GM18909 (cell line): ENCODE measurements around the gene PRKCE.

Source experiments
- ATAC-seq: cut with Tn5 transposase; IDR thresholded peaks from one replicate; pipeline ENCODE4 v1.9.1; 2021; ENCODE audit warnings: mild to moderate bottlenecking; ENCODE audit not compliant: unreplicated experiment, poor library complexity

Gene PRKCE

DNA sequence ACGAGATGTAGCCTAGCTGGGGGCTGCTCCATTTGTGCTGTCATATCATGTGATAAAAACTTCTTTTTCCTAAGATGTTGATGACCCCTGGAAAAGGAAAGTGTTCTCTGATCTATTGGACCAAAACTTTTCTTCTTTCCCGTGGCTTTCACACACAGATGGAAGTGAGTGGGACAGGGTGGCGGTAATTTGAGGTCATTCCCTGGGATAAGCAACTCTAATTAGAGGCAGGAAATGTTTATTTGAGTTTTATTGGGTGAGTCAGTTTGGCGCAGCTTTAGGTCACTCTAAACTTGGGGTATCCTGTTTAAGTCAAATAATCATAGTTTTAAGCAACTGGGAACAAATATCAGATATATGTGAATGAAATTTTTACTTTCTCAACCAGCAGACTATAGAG lies 424.8 kb downstream of the PRKCE start:
- ATAC-seq = no peak

GRCh38 chr2:46076875-46077274 lies 425.4 kb downstream of the PRKCE start:
- no peak for ATAC-seq

GRCh38 chr2:46077522-46078107 lies 426.1 kb downstream of the PRKCE start:
- ATAC-seq = no peak

DNA sequence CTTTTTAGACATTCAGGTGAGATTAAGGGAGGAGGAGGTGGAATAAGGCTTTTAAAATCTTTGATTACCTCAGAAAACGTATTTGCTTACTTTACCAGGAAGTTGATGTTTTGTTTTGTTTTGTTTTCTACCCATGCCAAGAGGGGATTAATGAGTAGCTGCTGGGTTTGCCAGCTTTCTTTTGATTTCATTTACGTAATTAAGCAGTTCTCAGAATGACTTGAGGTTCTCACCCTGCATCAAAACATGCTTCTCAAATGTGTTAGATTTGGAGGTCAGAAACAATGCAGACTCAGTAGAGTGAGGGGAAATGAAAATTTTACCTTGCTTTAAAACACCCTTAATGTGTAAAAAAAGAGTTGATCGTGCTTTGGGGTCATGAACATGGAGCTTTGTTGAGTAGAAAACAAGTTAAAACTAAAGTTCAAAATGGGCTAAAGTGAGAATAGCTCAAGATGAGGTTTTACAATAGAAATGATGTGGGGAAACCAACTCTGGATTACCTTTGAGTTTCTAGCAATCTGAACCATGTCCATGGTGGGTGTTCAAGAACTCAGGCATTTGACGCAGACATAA lies 428.6 kb downstream of the PRKCE start:
- no peak for ATAC-seq

DNA sequence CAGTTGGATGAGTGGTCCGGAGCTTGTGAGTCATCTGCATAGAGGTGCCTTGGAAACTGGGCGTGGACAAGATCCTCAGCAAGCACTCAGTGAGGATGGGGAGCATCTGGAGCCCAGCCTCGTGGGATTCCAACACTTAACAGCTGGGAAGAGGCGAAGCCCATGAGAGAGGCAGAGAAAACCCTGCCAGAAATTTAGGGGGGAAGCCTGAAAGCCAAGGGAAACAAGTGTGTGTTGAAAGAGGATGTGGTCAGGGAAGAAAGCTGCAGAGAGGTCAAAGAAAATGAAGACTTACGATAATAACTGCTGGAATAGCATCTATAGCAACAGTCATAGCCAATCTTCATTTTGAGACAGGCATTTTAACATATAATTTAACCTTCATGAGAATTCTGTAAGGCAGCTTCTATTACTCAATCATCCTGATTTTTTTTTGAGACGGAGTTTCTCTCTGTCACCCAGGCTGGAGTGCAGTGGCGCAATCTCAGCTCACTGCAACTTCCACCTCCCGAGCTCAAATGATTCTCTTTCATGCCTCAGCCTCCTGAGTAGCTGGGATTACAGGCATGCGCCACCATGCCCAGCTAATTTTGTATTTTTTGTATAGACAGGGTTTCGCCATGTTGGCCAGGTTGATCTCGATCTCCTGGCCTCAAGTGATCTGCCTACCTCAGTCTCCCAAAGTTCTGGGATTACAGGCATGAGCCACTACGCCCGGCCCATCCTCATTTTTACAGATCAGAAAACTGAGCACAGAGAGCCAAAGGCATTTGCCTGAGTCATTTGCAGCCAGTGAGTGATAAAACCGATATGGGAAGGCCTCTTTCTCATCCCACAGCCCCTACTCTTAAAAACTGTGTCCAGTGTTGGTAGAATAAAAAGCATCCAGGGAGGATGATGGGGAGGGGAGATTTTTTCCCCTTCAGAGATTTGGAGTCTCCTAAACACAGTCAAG lies 431.3 kb downstream of the PRKCE start:
- no peak for ATAC-seq

DNA sequence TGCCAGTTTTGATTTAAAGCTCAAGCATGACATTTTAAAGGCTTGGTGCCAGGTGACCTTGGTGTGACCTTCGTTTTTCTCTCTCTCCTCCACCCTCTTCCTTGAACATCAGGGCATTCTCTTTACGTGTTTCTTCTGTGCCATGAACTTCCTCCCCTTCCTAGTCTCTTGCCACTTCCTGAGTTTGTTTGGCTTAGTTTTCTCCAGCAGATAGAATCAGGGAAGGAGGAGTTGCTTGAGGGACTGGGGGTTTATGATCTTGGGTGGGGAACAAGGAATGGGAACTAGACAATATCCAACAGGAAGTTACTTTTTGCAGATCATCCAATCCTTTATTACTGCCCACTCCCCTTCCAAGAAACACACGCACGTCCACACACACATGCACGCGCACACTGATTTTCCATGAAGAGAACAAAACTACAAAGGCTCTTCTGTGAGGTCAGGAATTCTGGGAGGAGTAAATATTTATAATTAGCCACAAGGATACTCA lies 435.1 kb downstream of the PRKCE start:
- ATAC-seq = no peak

DNA sequence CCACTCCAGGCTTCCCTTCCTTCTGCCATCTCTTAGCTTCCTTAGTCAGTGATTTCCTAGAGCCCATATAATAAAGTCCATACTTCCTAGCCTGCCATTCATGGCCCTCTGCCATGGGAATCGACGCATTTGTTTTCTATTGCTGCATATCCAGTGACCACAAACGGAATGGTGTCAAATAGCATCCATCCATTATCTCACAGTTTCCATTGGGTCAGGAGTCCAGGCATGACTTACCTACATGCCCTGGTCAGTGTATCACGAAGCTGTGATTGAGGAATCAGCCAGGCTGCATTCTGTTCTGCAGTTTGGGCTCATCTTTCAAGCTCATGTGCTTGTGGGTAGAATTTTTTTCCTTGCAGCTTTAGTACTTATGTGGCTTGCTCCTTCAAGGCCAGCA lies 436.0 kb downstream of the PRKCE start:
- no peak for ATAC-seq

- no peak for ATAC-seq
These were observed 439.5 kb downstream of the PRKCE start for GRCh38 chr2:46091004-46091403.

DNA sequence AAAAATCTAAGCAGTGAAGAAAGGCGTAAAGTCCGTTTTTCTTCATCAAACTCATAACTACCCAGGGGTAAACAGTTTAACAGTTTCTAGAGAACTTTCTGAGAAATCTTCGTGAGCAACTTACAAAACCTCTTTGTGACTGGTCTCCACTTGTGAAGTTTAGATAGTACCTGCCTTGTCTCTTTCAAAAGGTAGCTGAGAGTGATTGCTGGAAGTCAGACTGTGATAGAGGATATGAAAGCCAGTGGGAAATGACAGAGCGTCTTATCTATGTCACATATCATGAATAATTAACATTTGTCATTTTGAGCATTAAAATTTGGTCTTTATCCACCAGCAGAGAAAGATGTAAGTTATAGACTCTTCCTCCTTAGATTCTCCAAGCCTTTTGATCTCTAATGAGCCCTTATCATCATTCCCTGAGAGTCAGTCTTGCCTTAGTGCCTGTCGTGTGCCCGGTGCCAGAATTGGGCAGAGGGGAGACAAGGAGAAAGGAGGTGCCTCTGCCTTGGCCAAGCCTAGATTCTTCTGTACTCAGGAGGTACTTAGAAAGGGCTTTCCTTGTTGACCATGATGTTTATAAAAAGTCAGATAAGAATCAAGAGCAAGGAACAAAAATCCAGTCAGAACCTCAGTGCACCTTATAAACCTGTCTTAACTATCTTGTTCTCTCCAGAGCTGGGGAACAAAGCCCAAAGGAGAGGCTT lies 440.6 kb downstream of the PRKCE start:
- no peak for ATAC-seq

GRCh38 chr2:46094689-46095088 lies 443.2 kb downstream of the PRKCE start:
- no peak for ATAC-seq

DNA sequence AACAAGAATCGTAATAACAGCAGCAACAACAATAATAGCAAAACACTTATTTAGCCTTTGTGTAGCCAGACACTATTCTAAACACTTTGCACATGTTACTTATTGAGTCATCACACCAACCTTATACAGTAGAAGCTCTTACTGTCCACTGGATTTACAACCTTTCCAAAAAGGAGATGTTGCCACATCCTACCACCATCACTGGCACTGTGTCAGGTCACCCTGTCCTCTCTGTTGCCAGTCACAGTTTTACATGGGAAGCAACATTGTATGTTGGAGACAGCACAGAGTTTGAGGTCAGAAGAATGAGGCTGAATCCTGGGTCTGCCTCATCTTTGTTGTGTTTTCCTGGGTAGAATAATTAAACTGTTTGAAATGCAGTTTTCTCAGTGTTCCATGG lies 444.4 kb downstream of the PRKCE start:
- no peak for ATAC-seq

DNA sequence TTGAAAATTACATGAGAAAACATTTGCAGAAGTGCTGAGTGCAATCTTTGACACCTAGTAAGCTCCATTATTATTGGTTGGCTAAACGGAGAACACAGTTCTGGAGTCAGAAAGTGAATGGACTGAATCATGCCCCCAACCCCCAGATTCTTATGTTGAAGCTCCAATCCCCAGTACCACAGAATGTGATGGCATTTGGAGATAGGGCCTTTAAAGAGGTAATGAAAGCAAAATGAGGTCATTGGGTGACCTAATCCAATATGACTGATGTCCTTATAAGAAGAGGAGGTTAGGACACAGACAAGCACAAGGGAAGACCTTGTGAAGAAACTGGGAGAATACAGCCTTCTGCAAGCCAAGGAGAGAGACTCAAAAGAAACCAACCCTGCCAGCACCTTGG lies 444.8 kb downstream of the PRKCE start:
- no peak for ATAC-seq

DNA sequence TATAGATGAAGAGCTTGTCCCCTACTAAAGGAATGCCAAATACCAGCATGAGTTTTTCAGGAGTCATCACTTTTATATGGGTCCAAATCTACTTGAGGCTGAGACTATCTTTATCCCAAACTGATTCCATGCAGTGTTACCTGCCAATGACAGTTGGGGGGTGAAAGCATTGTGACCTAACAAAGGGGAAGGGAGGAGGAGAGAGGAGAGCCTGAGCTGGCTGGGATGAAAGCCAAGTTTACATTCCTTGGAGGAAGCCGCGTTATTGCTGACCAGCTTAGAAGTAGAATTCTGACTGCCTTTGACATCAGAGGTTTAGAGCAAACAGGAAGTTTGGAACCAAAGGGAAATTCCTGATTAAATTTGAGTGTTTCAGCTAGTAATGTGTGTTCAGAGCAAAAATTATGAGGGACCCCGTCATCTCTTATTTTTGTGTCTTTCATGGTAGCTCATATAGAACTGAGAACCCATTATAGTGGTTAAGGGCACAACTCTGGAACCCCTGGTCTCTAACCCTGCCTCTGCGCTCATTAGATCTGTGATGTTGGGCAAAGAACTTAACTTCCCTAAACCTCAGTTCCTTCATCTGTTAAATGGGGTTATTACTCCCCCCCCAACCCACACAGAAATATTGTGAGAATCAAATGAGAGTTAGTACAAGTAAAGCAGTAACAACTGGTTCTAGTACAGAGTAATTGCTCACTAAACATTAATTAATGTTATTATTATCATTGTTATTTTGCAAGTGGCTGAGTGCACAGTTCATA lies 446.4 kb downstream of the PRKCE start:
- ATAC-seq = no peak

DNA sequence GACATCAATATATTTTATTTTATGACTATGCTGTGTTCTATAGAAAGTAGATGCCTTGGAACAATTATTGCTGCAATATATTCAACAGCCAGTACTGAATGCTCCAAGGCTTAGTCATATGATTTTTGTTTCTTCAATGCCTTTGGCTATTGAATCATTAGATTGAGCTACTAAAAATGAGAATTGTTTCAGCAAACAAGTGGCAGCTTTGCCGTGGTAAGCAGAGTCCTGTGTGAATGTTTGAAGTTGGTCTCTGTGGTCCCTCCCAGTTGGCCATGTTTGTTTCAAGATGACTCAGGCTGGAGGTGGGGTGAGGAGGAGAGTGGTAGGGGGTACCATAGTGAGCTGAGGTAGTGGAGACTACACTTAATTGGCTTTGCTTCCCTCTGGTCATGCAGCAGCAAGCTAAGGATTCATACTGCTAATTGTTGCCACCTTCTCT lies 447.2 kb downstream of the PRKCE start:
- ATAC-seq = no peak

DNA sequence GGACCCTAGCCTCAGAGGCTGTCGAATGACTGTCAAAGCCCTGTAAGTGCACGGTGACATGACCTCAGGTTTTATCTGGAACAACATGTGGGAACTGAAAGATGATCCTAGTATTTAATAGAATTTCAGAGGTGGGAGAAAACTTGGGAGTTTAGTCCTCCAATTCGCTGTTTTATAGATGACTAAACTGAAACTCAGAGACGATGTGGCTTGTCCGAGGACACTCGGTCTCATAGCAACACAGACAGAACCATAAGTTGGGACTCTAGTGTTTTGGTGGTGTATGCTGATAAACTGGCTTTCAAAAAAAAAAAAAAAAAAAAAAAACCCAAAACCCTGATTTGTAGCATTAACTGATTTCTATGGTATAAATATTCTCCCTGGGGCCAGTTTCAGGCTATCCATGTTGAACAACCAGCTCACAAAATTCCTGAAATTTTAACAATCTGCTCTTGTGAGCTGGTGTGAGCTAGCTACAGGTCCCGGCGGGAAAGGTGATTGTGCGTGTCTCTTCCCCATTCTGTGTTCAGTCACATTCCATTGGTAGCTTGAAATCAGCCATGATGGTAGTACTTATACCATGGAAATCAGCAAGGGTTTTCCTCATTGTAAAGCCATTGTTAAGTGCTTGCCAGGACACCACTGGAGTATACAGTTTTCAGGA lies 450.2 kb downstream of the PRKCE start:
- ATAC-seq = no peak

GRCh38 chr2:46106690-46107089 lies 455.2 kb downstream of the PRKCE start:
- ATAC-seq = no peak

DNA sequence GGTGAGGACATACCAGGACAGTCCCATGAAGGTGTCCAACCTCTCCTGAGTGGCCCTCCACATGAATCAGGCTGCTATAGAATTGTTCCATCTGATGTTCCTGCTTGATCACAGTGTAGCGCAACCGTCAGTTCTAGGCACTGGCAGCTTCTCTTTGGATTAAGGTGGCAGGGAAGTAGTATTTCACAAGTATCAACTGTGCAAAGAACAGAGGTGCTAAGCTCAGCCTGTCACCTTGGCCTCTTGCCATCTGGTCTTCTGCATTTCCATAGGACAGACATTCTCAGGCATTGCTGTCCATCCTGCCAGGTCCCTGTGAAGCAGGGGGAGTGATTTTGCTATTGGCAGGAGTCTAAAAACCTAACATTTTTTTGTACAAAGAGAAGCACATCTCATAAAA lies 463.5 kb downstream of the PRKCE start:
- no peak for ATAC-seq

DNA sequence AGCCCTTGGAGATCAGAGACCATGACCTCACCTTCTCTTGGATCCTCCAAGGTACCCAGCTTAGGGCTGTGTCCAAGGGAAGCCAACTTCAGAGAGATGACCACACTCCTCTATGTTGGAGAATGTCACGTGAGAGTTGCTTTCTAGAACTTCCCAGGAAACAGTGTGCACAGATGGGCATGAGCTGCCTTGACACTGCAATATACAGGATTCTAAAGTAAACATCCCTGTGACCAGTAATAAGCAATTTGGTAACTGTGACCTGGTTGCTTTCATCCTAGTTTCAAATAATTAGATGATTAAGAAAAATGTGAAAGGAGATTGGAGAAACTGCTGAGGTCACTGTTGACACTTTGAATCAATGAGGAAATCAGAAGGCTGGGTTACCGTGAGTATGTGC lies 464.7 kb downstream of the PRKCE start:
- ATAC-seq = no peak

GRCh38 chr2:46116553-46116991 lies 465.1 kb downstream of the PRKCE start:
- no peak for ATAC-seq
